Bone marrow (tissue), 2 donors: ENCODE results near the gene ZNF81.
"Not testable (repeated sequence)": the region's sequence is repeated elsewhere in the genome, so short reads cannot be mapped to it uniquely, and the experiment has no call there.

Experiments used
- DNase-seq, 2 donors: peaks; one replicate each; lab custom pipeline; 2025; lab: John Stamatoyannopoulos, UW

Gene ZNF81

GRCh38 chrX:47844117-47844516, 7.4 kb downstream of the ZNF81 start:
- no peak for DNase-seq

- no peak for DNase-seq
Observed at GRCh38 chrX:47846040-47846439, 9.3 kb downstream of the ZNF81 start.

- DNase-seq, result no peak
Observed at GRCh38 chrX:47849778-47850177, 13.1 kb downstream of the ZNF81 start.

- not testable (repeated sequence) for DNase-seq
Observed at GRCh38 chrX:47850389-47850788, 13.7 kb downstream of the ZNF81 start.

- no peak for DNase-seq
Observed at GRCh38 chrX:47850901-47851300, 14.2 kb downstream of the ZNF81 start.

- peak in 1 of 2 donors; percentile 23 for DNase-seq
Observed at GRCh38 chrX:47854474-47854873, 17.8 kb downstream of the ZNF81 start.

GRCh38 chrX:47859686-47860085, 23.0 kb downstream of the ZNF81 start:
- no peak for DNase-seq

GRCh38 chrX:47862680-47863079, 26.0 kb downstream of the ZNF81 start:
- no peak for DNase-seq

- DNase-seq, result no peak
Observed at GRCh38 chrX:47863187-47863586, 26.5 kb downstream of the ZNF81 start.

GRCh38 chrX:47864300-47864699, 27.6 kb downstream of the ZNF81 start:
- DNase-seq, result no peak

- DNase-seq, result no peak
Observed at GRCh38 chrX:47864785-47865184, 28.1 kb downstream of the ZNF81 start.

GRCh38 chrX:47873123-47873522, 36.4 kb downstream of the ZNF81 start:
- DNase-seq, result no peak

GRCh38 chrX:47877327-47877726, 40.6 kb downstream of the ZNF81 start:
- DNase-seq, result no peak

- no peak for DNase-seq
Observed at GRCh38 chrX:47878198-47878597, 41.5 kb downstream of the ZNF81 start.

GRCh38 chrX:47879463-47879862, 42.8 kb downstream of the ZNF81 start:
- DNase-seq, result no peak

GRCh38 chrX:47880927-47881326, 44.2 kb downstream of the ZNF81 start:
- no peak for DNase-seq

- no peak for DNase-seq
Observed at GRCh38 chrX:47885501-47885900, 48.8 kb downstream of the ZNF81 start.

GRCh38 chrX:47898024-47898423, 61.3 kb downstream of the ZNF81 start:
- no peak for DNase-seq

- DNase-seq, result peak in 1 of 2 donors; percentile 5
Observed at GRCh38 chrX:47900833-47901232, 64.1 kb downstream of the ZNF81 start.

GRCh38 chrX:47902161-47902560, 65.5 kb downstream of the ZNF81 start:
- DNase-seq, result no peak

- DNase-seq, result no peak
Observed at GRCh38 chrX:47915886-47916493, 79.3 kb downstream of the ZNF81 start.

GRCh38 chrX:47918274-47918673, 81.6 kb downstream of the ZNF81 start:
- no peak for DNase-seq

- DNase-seq, result no peak
Observed at GRCh38 chrX:47927212-47927611, 90.5 kb downstream of the ZNF81 start.

GRCh38 chrX:47931970-47932369, 95.3 kb downstream of the ZNF81 start:
- not testable (repeated sequence) for DNase-seq

- DNase-seq, result no peak
Observed at GRCh38 chrX:47933946-47934345, 97.2 kb downstream of the ZNF81 start.
